Activated CD8-positive, alpha-beta memory T cell treated with anti-CD3 and anti-CD28 coated beads, Interleukin-2, amount 50 U/mL, for 48 hours (primary cell): ENCODE measurements around the gene MACROD2.

ENCODE experiments used
- DNase-seq: peaks from one replicate; pipeline ENCODE4 v3.0.0-alpha.2; 2020

MACROD2 gene

GRCh38 chr20:14553774-14554534 is 558.6 kb downstream of the MACROD2 start:
- no peak for DNase-seq

GRCh38 chr20:14555676-14556075 is 560.4 kb downstream of the MACROD2 start:
- DNase-seq = no peak

- no peak for DNase-seq
These were observed 560.9 kb downstream of the MACROD2 start for GRCh38 chr20:14556206-14556605.

GRCh38 chr20:14559612-14560011 is 564.3 kb downstream of the MACROD2 start:
- no peak for DNase-seq

- no peak for DNase-seq
These were observed 566.5 kb downstream of the MACROD2 start for GRCh38 chr20:14561741-14562221.

- no peak for DNase-seq
These were observed 567.7 kb downstream of the MACROD2 start for GRCh38 chr20:14562981-14563380.

GRCh38 chr20:14566505-14566904 is 571.2 kb downstream of the MACROD2 start:
- no peak for DNase-seq

GRCh38 chr20:14568225-14568624 is 572.9 kb downstream of the MACROD2 start:
- no peak for DNase-seq

- no peak for DNase-seq
These were observed 573.4 kb downstream of the MACROD2 start for GRCh38 chr20:14568701-14569100.

- no peak for DNase-seq
These were observed 574.3 kb downstream of the MACROD2 start for GRCh38 chr20:14569641-14570040.

- no peak for DNase-seq
These were observed 575.5 kb downstream of the MACROD2 start for GRCh38 chr20:14570811-14571210.

GRCh38 chr20:14573676-14574075 is 578.4 kb downstream of the MACROD2 start:
- DNase-seq = no peak

GRCh38 chr20:14576196-14576877 is 581.0 kb downstream of the MACROD2 start:
- DNase-seq = no peak

- no peak for DNase-seq
These were observed 585.2 kb downstream of the MACROD2 start for GRCh38 chr20:14580418-14581074.

GRCh38 chr20:14581731-14582130 is 586.4 kb downstream of the MACROD2 start:
- DNase-seq = no peak

GRCh38 chr20:14582855-14583254 is 587.5 kb downstream of the MACROD2 start:
- DNase-seq = no peak

- DNase-seq = no peak
These were observed 588.1 kb downstream of the MACROD2 start for GRCh38 chr20:14583413-14583812.

- no peak for DNase-seq
These were observed 594.1 kb downstream of the MACROD2 start for GRCh38 chr20:14589383-14589782.

- DNase-seq = no peak
These were observed 599.7 kb downstream of the MACROD2 start for GRCh38 chr20:14595051-14595450.

GRCh38 chr20:14597206-14597715 is 601.9 kb downstream of the MACROD2 start:
- no peak for DNase-seq

- DNase-seq = no peak
These were observed 604.3 kb downstream of the MACROD2 start for GRCh38 chr20:14599613-14600012.

- no peak for DNase-seq
These were observed 605.2 kb downstream of the MACROD2 start for GRCh38 chr20:14600527-14600926.

- DNase-seq = no peak
These were observed 608.8 kb downstream of the MACROD2 start for GRCh38 chr20:14604143-14604542.
